GM23248 (cell line): ENCODE measurements around the gene GTF3C2. TPM values are rescaled to one million over a fixed set of nuclear protein-coding genes. Genes with fewer than 3 reads are reported as not detected.

Experiments used
- DNase-seq: peaks from one replicate; pipeline ENCODE4 v3.0.0-alpha.2; 2015
- H2AFZ ChIP-seq: fragments of 200-600 bp; sonication (generic); 2 replicates; pipeline ENCODE4 v1.6.1; 2016; ENCODE audit warnings: antibody characterized with exemption
- H3F3A ChIP-seq: fragments of 200-600 bp; sonication (generic); 2 replicates; pipeline ENCODE4 v1.6.1; 2016; ENCODE audit warnings: mild to moderate bottlenecking, antibody characterized with exemption, mixed run types; ENCODE audit not compliant: insufficient read depth
- H3K27ac ChIP-seq: fragments of 200-600 bp; sonication (generic); 2 replicates; pipeline ENCODE4 v1.5.1; 2016; ENCODE audit warnings: mild to moderate bottlenecking
- H3K27me3 ChIP-seq: fragments of 200-600 bp; sonication (generic); replicated peaks from 2 replicates; pipeline ENCODE4 v1.6.1; 2016; ENCODE audit warnings: mild to moderate bottlenecking; ENCODE audit not compliant: insufficient read depth
- H3K36me3 ChIP-seq: fragments of 200-600 bp; sonication (generic); 2 replicates; pipeline ENCODE4 v1.6.1; 2016; ENCODE audit warnings: low read depth, mild to moderate bottlenecking
- H3K4me1 ChIP-seq: fragments of 200-600 bp; sonication (generic); 2 replicates; pipeline ENCODE4 v1.6.1; 2016; ENCODE audit warnings: mild to moderate bottlenecking; ENCODE audit not compliant: insufficient read depth
- H3K4me2 ChIP-seq: fragments of 200-600 bp; sonication (generic); one replicate; pipeline ENCODE4 v1.6.1; 2016; ENCODE audit warnings: mild to moderate bottlenecking; ENCODE audit not compliant: unreplicated experiment
- H3K4me3 ChIP-seq: fragments of 200-600 bp; sonication (generic); 2 replicates; pipeline ENCODE4 v1.5.1; 2016; ENCODE audit warnings: mild to moderate bottlenecking
- H3K79me2 ChIP-seq: fragments of 200-600 bp; sonication (generic); 2 replicates; pipeline ENCODE4 v1.6.1; 2016; ENCODE audit warnings: mild to moderate bottlenecking; ENCODE audit not compliant: insufficient read depth
- H3K9ac ChIP-seq: fragments of 200-600 bp; sonication (generic); 2 replicates; pipeline ENCODE4 v1.6.1; 2016; ENCODE audit warnings: mild to moderate bottlenecking
- H3K9me2 ChIP-seq: fragments of 200-600 bp; sonication (generic); 2 replicates; pipeline ENCODE4 v1.6.1; 2016; ENCODE audit warnings: mixed run types, mild to moderate bottlenecking, moderate library complexity; ENCODE audit not compliant: insufficient read depth
- H3K9me3 ChIP-seq: fragments of 200-600 bp; sonication (generic); one replicate; pipeline ENCODE4 v1.6.1; 2017; ENCODE audit warnings: low read depth
- H4K20me1 ChIP-seq: fragments of 200-600 bp; sonication (generic); 2 replicates; pipeline ENCODE4 v1.6.0; 2016; ENCODE audit not compliant: insufficient read depth
- EZH2 ChIP-seq: fragments of 200-600 bp; sonication (generic); IDR thresholded peaks from 2 replicates; pipeline ENCODE4 v1.6.1; 2018; ENCODE audit warnings: antibody characterized with exemption, mild to moderate bottlenecking; ENCODE audit not compliant: insufficient read depth, poor library complexity, severe bottlenecking
- EZH2phosphoT487 ChIP-seq: fragments of 200-600 bp; sonication (generic); IDR thresholded peaks from 2 replicates; pipeline ENCODE4 v1.6.1; 2018; ENCODE audit warnings: antibody characterized with exemption, moderate library complexity, mild to moderate bottlenecking, low read depth; ENCODE audit not compliant: insufficient read depth
- WGBS, 2 experiments: methylation state at CpG; one replicate each; pipeline ENCODE4 v1.1.6; 2015 to 2017; ENCODE audit warnings: low lambda C conversion rate in 2 of 2, low coverage in 1 of 2; ENCODE audit errors: missing lambda C conversion rate in 2 of 2; 5-methylcytosine and 5-hydroxymethylcytosine counted together
- in situ Hi-C: fragments of 300-500 bp; cut with MboI; formaldehyde crosslinking; loops from 2 replicates; pipeline ENCODE4 v1.15.0; 2020
- polyA plus RNA-seq: library from polyadenylated mRNA; unstranded; fragments of >200 nt; fragmentation: Nextera tagmentation; extraction: Ambion mirVana; gene quantifications from 2 replicates; pipeline ENCODE4 v1.2.1, GENCODE V29; 2016
- total RNA-seq: library from RNA; depleted of rRNA; stranded (reverse); fragments of >200 nt; shearing (Covaris generic); gene quantifications from 2 replicates; pipeline ENCODE4 v1.2.3, GENCODE V29; 2014

GTF3C2 gene
- total and polyA plus RNA-seq, 2 experiments from 2014 or later = 22.6 to 26.4 TPM

DNA sequence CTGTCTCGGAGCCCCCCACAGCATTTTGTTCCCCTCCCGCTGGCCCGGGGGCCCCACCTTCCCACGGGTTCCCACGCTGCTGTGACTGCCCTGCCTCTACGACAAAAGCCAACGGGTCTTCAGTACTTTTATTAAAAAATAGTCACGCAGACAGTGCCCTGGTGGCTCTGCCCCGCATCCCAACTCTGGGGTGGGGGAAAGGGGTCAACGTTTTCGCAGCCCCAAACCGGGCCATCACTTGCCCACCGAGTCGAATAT, 49.3 kb downstream of the GTF3C2 start:
- Histone ChIP-seq H3F3A (no peaks in the 10 kb centered on the region), H3K79me2 (no peaks in the 10 kb centered on the region), H3K4me1 (0 out of 2 replicates have a peak, but pooled peaks cover 4% of the 10 kb centered on the region), H4K20me1 (no peaks in the 10 kb centered on the region), H3K4me2 (no peak overlapping the region), H3K9ac (no peak overlapping the region), H3K4me3 (no peak overlapping the region), H2AFZ (no peak overlapping the region), H3K36me3 (no peaks in the 10 kb centered on the region; the same call in 1 of the 2 replicates), H3K9me2 (no peaks in the 10 kb centered on the region), H3K27ac (no peak overlapping the region), H3K27me3 (peaks cover 20% of the 10 kb centered on the region), H3K9me3 (no peaks in the 10 kb centered on the region)
- 10 to 13% methylated on average over 12 to 14 of the region's 14 CpGs for WGBS, 2 experiments
- DNase-seq = no peak
- 0 out of 2 replicates have a peak, but pooled peaks have one; percentile 26 for TF ChIP-seq EZH2phosphoT487
- peak; percentile 89 for TF ChIP-seq EZH2
- in situ Hi-C loops = no loop called here

GRCh38 chr2:27306573-27307286, 49.8 kb downstream of the GTF3C2 start:
- WGBS, 2 experiments = 2 to 3% methylated on average over 27 to 40 of the region's 51 CpGs
- H3K4me1 ChIP-seq = 0 out of 2 replicates have a peak, but pooled peaks cover 4% of the 10 kb centered on the region
- peak; percentile 39 for DNase-seq
- H3K79me2 ChIP-seq = no peaks in the 10 kb centered on the region
- no peaks in the 10 kb centered on the region for H4K20me1 ChIP-seq
- no peak overlapping the region for H3K4me2 ChIP-seq
- no peaks in the 10 kb centered on the region for H3F3A ChIP-seq
- H3K36me3 ChIP-seq = no peaks in the 10 kb centered on the region; the same call in 1 of the 2 replicates
- no peaks in the 10 kb centered on the region for H3K9me2 ChIP-seq
- H3K27me3 ChIP-seq = peaks cover 20% of the 10 kb centered on the region
- no peak overlapping the region for H2AFZ ChIP-seq
- H3K27ac ChIP-seq = no peak overlapping the region
- H3K9me3 ChIP-seq = no peaks in the 10 kb centered on the region
- no peak overlapping the region for H3K9ac ChIP-seq
- TF ChIP-seq EZH2phosphoT487 (peak; percentile 40; the same call in 1 of the 2 replicates), EZH2 (peak; percentile 93)
- no peak overlapping the region for H3K4me3 ChIP-seq
- in situ Hi-C loops = no loop called here

DNA sequence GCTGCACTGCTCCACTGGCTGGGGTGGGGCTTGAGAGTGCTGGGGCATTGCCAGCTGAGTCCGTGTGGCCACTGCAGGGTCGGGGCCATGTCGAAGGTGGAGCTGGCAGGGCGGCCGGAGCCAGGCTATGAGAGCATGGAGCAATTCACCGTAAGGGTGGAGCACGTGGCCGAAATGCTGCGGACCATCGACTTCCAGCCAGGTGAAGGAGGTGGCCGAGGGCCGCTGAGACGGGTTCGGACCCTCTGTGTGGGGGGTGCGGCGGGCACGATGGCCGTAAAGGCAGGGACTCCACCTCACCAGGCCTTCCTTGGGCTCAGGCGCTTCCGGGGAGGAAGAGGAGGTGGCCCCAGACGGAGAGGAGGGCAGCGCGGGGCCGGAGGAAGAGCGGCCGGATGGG, 50.4 kb downstream of the GTF3C2 start:
- no peak overlapping the region for H3K4me2 ChIP-seq
- H4K20me1 ChIP-seq = no peaks in the 10 kb centered on the region
- 0 out of 2 replicates have a peak, but pooled peaks cover 4% of the 10 kb centered on the region for H3K4me1 ChIP-seq
- no peak for DNase-seq
- H3K4me3 ChIP-seq = no peak overlapping the region
- no peak overlapping the region for H2AFZ ChIP-seq
- no peak overlapping the region for H3K27ac ChIP-seq
- no peaks in the 10 kb centered on the region for H3K9me3 ChIP-seq
- TF ChIP-seq EZH2 (no peak), EZH2phosphoT487 (0 out of 2 replicates have a peak, but pooled peaks have one; percentile 11)
- in situ Hi-C loops = no loop called here
- no peaks in the 10 kb centered on the region; the same call in 1 of the 2 replicates for H3K36me3 ChIP-seq
- no peaks in the 10 kb centered on the region for H3K9me2 ChIP-seq
- H3K79me2 ChIP-seq = no peaks in the 10 kb centered on the region
- H3F3A ChIP-seq = no peaks in the 10 kb centered on the region
- H3K9ac ChIP-seq = no peak overlapping the region
- WGBS, 2 experiments = 24 to 31% methylated on average over 18 to 26 of the region's 26 CpGs
- H3K27me3 ChIP-seq = peaks cover 20% of the 10 kb centered on the region

DNA sequence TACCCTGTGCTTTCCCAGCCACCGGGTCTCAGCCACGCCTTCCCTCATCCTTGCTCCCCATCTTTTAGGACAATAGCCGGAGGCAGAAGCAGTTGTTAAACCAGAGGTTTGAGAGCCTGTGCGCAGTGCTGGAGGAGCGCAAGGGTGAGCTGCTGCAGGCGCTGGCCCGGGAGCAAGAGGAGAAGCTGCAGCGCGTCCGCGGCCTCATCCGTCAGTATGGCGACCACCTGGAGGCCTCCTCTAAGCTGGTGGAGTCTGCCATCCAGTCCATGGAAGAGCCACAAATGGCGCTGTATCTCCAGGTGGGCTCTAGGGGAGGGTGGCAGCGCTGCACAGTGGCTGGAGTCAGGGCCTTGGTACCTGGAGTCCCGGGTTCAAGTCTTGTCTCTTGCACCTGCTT, 51.0 kb downstream of the GTF3C2 start:
- TF ChIP-seq EZH2phosphoT487 = no peak
- no peak for TF ChIP-seq EZH2
- Histone ChIP-seq H3K9me2 (no peaks in the 10 kb centered on the region), H3K27me3 (peaks cover 20% of the 10 kb centered on the region), H2AFZ (no peak overlapping the region), H4K20me1 (no peaks in the 10 kb centered on the region), H3K9me3 (no peaks in the 10 kb centered on the region), H3K4me2 (no peak overlapping the region), H3K9ac (no peak overlapping the region), H3F3A (no peaks in the 10 kb centered on the region), H3K4me1 (0 out of 2 replicates have a peak, but pooled peaks cover 4% of the 10 kb centered on the region), H3K36me3 (no peaks in the 10 kb centered on the region; the same call in 1 of the 2 replicates), H3K27ac (no peak overlapping the region), H3K4me3 (no peak overlapping the region), H3K79me2 (no peaks in the 10 kb centered on the region)
- in situ Hi-C loops = no loop called here
- no peak for DNase-seq
- 80 to 84% methylated on average over 16 of the region's 16 CpGs for WGBS, 2 experiments
